Measurements from ENCODE around the gene CRIP1.

The CRIP1 gene

DNA sequence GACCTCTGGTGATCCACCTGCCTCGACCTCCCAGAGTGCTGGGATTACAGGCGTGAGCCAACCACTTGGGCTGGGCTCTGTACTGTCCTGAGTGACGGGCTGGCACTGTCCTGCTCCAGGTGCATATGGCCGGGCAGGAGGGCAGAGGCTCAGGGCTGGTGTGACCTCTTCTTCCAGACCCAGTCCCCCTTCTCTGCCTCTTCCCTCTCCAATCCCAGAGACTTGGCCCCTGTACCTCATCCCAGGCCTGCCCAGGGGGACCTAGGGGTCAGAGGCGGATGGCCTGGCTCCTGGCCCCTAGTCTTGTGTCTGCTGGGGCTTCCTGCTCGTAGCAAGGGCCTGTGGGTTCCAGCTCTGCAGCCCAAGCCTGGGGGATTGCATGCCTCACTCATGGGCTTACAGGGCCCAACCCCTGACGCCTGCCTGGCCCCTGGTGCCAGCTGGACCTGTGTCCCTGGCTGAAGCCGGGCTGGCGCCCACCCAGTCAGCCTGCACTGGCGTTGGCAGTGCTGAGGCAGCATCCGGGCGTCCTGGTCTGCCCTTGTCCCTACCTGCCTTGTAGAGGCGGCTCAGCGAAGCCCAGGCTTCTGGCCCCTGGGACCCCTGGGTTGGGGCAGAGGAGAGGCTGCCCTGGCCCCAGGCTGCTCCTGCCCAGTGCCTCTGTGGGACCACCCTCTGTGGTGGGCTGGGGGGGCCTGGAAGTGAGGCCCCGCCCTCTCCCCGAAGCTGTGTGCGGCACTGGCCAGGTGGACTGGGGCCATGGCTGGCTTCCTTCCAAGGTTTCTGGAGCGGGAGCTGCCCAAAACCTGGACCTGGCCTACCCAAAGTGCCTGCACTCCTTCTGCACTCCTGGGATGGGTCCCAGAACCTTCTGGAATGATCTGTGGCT lies 8.7 kb downstream of the CRIP1 start:
- no peak for DNase-seq

DNA sequence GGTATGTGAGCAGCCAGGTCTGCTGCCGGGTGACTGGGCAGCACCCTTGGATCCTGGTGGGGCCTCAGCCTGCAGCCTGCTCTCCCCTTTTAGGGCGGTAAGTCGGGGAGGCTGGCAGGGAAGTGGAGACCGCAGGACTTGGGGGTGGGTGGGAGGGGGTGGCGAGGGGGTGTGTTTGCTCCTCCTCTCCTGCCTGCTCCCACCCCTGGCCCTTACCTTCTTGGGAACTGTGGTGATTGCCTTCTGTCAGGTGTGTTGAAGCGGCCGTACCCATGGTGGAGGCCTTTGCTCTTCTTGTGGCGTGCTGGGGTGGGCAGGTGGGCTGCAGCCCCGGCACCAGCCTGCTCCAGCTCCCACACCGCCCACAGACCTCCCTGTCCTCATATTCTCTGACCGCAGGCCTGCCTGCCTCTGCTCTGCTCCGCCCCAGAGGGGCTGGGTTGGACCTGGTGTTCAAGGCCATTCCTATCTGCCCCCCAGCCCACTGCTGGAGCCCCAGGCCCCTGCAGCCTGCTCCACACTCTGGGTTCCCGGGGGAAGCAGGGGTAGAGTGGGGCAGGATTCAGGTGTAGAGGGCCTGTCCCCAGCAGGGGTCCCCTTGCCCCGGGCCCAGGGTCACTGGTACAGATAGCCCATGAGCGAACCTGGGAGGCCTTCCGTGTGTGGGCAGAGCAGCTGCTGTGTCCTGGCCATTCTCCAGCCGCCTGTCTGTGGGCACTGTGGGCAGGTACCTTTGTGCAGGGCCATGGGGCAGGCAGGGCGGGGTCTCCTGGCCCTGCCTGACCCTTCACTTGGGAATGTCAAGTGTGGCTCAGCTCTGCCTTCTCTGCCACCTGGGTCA lies 9.5 kb downstream of the CRIP1 start:
- DNase-seq = no peak

DNA sequence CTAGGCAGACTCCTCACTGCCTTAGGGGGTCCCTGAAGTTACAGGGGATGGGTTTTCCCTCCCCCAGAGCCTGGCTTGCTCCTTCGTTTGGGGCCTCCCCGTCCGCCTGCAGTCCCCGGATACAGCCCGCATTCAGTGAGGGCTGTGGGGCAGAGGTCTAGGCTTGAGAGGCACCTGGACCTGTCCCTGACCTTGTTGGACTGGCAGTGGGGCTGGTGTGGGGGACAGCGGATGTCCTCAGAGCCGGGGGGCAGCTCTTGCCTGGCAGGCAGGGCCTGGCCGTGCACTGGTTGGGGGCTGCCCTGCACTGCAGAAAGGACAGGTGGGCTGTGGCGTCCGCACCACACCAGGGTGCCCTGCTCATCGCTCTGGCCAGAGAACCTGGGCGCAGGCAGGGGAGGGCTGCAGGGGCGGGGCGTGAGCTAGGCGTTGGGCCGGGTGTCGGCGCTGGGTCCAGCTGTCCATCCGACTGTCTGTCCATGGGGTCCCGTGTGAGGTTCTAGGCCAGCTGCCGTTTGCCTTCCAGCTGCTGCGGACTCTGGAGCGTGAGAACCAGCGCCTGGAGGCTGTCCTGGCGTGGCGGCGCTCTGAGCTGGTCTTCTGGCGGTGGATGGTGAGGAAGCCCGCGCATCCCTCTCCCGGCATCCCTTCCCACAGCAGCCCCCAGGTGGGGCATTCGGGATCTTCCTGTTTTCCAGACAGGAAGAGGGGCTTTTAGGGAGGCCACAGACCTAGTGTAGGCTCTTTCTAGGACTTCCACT lies 10.3 kb downstream of the CRIP1 start:
- no peak for DNase-seq

DNA sequence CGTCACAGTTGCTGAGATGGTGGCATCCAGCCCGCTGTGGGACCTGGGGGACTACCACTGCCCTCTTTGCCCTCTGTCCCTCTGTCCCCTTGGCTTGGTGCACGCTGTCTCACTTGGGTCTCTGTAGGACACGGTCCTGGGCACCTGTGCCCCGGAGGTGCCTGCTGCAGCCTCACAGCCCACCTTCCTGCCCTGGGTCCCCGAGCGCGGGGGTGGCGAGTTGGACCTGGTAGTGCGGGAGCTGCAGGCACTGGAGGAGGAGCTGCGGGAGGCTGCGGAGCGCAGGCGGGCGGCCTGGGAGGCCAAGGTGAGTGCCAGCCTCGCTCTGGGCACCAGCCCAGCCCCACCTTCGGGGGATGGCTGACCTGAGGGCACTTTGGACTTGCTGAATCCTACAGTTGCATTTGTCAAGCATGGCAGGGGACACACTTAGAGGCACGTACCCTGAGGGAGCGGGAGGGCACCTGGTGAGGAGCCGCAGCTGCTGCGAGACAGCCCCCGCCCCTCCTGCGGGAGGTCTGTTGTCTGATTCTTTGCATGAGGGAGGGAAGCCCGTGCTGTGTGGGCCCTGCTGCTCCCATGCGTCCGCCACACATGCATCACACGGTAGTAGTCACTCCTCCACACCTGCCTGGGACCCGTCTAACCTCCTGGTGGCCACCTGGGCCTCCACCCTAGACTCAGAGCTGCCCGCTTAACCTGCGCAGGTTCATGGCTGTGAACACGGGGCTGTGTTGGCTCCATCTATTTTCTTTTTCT lies 11.2 kb downstream of the CRIP1 start:
- no peak for DNase-seq

DNA sequence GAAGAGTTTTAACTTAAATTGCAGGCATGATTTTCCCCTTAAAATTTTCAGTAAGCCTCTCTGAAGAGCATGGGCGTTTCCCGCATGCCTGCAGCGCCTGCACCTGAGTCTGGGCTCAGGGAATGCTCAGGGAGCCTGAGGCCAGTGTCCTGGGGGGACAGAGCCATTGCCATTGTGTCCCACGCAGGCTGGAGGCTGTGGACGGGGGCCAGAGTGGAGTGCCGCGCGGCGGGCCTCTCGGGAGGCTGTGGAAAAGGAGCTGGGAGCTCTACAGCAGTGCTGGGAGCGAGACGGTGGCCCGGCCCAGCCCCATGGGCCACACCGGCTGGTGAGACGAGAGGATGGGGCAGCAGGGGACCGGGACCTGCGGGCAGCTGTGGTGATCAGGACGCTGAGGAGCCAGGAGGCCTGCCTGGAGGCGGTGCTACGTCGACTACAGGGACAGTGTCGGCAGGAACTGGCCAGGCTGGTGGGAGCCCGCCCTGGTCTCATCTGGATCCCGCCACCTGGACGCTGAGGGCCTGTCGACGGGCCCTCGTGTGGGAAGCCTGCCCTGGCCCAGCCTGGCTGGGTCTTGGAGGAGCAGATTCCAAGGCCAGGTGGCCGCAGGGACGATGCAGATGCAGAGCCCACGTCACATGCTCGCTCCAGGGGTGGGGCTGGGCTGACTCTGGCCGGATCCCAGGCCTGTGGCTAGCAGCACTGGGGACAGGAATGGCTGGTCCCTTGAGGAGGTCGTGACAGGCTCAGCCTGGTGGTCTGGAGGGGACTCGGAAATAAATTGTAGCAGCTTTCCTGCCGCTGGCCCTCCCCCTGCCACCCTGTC lies 12.0 kb downstream of the CRIP1 start:
- no peak for DNase-seq

DNA sequence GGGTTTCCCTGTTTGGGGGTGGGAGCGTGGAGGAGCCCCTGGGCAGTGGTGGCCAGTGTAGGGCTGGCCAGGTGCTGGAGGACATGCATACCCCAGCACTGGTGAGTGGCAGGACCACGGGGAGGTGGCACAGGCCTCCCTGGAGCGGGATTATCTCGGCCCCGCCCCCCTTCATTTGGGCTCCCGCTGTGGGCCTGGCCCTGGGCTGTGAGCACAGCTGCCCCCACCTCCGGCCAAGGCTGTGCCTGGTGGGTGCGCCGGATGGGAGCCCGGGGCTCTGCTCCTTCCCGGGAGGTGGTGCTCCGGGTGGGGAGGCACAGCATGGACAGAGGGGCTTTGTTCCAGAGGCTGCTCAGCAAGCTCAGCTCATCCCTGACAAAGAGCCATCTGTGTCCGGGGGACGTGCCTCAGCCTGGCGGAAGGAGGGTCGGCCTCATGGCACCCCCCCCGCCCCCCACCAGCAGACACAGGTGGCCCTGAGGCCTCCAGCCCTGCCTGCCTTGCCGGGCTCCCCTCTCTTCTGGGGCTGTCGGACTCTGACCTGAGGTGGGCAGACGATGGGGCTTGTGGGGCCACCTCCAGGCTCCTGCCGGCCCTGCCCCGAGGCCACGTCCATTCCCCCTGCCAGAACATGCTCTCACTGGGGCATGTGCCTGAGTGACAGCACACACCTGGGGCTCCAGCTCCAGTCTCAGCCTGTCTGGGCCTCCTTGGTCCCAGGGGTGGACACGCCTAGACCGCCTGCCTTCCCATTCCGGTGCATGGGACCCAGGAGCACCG lies 12.8 kb downstream of the CRIP1 start:
- no peak for DNase-seq

DNA sequence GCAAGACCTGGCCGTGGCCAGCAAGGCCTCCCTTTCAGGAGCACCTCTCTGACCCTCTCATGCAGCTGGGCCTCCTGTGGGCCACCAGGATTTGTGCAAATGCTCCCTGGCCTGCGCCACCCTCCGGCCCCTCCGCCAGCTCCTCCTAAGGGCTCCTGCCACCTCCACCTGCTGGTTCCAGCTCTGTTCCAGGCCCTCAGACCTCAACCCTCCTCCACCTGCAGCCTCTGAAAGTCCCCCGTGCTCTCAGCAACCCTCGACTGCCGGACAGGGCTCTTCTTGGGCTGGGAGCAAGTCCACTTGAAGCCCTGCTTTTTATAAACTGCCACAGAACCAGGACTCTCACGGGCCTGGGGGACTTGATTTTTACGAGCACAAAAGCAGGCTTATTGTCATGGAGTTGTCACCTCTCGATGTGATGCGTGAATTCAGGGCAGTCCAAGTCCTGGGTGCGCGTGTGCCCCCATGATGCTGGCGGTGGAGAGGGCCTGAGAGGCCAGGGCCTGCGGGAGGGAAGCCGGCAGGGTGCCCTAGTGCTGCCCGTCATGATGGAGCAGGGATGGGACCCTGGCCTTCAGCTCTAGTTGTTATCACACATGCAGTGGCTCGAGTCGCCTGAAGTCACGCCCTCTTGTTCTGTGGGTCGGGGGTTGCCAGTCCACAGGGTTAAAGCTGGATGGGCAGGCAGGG lies 13.5 kb downstream of the CRIP1 start:
- DNase-seq = no peak

DNA sequence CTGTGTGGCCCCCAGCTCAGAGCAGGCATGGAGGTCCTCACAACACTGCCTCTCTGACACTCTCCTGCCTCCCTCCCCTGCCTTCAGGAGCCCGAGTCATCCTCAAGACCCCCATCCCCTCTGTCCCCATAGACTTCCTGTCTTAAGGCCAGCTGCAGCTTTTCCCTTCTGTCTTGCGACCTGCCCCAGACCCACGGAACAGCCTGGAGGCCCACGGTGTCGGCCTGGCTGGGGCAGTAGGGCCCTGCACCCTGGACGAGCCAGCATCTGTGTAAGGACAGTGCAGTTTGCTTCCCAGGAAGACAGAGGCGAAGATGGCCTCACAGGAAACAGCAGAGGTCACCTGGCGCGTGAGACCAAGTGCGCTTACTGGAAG lies 14.0 kb downstream of the CRIP1 start:
- DNase-seq = no peak

DNA sequence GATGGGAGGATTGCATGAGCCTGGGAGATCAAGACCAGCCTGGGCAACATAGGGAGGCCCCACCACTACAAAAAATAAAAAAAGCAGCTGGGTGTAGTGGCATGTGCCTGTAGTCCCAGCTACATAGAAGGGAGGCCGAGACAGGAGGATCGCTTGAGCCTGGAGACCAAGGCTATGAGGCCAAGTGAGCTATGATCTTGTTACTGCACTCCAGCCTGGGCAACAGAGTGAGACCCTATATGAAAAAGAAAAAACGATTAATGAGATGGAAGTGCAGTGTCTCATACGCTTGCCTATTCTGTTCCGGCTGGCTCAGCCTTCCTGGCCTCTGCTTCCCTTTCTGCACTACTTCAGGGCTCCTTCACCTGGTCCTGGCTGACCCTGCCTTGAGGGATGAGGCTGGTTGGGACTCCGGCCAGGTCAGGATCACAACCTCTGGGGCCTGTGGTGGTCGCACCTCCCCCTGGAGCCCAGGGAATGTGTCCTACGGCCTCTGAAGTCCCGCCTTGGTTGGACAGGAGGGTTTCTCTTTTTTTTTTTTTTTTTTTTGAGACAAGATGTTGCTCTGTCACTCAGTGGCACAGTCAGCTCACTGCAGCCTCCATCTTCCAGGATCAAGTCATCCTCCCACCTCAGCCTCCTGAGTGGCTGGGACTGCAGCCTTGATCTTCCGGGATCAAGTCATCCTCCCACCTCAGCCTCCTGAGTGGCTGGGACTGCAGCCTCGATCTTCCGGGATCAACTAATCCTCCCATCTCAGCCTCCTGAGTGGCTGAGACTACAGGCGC lies 15.0 kb downstream of the CRIP1 start:
- no peak for DNase-seq

DNA sequence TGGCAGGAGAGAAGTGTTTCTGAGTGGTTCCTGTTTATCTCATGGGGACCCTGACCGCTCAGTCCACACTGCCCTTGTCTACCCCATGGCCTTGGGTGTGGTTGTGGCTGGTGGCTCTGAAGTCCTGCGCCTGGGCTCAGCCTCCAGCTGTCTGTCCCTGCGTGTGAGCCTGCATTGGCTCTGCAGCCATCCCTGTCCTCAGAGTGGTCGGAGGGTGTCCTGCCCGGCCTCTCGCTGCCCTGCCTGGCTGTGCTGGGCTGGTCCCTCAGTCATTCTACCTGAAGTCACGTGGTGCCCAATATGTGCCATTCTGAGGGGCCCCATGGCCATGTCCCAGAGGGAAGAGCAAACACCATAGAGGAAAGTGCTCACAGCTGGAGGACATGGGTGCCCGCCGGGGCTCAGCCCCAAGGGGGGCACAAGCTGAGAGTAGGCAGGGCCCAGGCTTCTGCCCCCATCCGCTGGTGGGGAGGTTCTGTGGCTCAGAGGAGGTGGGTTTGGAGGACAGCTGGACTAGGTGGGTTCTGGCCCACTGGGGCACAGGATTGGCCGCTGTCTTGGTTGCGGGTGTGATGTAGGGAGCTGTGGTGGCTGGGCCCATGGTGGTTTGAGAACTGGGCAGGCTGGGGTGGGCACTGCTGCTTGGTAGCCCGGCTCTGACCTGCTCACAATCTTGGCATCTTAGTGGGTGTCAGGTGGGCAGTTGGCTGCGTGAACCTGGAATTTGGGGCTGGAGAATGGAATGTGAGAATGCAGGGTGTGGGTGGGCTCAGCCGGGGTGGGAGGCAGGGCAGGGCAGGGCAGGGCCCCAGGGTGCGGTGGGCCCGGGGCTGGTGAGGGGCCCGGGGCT lies 16.0 kb downstream of the CRIP1 start:
- DNase-seq = no peak

DNA sequence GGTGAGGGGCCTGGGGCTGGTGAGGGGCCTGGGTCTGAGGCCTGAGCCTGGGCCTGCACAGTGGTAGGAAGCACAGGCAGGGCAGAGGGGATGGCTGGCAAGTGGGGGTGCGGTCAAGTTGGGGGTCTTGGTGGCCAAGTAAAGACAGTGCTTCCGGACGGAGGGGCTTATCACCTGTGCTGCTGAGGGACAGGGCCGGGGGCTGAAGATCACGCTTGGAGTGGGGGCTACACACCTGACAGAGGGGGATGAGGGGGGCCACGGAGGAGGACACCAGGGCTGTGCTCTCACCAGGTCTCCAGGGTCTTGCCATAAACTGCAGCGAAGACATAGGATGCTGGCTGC lies 16.6 kb downstream of the CRIP1 start:
- no peak for DNase-seq

DNA sequence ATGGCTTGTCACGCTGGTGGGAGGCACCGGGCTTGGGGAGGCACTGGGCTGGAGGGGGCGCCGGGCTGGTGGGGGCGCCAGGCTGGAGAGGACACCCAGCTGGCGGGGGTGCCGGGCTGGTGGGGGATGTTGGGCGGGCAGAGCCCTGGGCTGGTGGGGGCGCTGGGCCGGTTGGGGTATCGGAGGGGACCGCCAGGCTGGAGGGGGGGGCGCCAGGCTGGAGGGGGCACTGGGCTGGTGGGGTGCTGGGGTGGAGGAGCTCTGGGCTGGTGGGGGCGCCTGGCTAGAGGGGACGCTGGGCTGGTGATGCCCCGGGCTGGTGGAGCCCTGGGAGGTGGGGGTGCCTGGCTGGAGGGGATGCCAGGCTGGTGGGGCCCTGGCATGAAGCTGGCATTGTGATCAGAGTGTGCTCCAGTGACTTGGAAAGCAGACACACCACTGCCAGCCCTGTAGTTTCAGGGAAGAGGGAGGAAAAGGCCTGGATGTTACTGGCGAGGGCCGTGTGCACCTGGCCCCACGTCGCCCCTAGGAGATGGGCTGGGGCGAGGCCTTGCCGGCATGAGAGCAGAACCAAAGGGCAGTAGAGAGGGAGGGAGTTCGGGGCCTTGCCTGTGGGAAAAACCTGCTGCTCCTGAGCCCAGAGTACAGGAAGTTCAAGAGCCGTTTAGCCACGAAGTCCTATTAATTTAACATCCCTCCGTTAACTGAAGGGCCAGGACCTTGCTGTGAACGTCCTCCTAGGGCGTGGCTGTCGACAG lies 17.4 kb downstream of the CRIP1 start:
- DNase-seq = no peak

DNA sequence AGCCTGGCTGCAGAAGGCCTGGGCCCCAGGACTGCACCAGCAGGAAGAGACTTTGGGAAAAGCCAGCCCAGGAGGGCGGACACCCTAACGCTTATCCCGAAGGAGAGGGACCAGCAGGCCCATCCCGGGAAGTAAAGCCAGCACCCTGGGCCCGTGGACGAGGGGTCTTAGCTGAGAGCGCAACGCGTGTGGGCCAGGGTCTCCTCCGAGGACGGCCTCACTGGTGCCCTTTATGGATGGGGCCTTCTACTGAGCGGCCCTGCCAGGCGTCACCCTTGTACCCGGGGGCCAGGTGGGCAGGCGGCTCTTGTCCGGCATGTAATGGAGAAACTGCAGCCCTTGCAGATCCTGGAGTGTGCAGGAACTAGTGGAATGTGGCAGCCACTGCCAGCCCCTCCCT lies 18.4 kb downstream of the CRIP1 start:
- no peak for DNase-seq

DNA sequence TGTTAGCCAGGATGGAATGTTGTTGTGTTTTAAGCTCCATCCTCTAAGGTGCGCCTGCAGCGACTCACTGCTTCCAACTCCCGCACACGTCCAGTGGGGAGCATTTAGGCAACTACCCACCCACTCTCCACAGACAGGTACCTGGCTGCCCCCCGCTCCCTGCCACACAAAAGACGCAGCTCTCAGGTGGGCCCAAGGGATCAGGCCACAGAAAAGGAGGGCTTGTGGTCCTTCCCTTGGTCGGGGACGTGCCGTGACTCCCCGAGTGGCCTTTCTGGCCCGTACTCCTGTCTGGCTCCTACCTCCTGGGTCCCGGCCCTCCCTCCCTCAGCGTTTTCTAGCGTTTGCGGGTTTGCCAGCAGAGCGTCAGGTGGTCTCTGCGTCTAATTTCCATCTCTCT lies 20.6 kb downstream of the CRIP1 start:
- DNase-seq = no peak

DNA sequence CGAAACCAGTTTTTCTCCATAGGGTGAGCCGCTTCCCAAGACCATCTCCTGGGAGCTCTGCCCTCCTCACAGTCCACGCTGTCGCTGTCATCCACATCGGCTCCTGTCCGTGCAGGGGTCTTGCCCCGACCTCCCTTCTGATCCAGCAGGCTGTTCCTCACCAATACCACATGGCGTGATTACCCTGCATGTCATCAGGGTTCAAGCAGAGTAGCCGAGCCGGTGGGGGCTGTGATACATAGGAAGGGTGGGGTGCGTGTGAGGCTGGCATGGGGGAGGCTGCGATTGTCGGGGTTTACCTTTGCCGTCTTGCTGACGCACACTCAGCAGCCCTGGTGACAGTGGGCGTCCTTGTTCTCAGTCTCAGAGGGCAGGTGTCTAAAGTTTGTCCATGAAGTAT lies 21.4 kb downstream of the CRIP1 start:
- DNase-seq = no peak

DNA sequence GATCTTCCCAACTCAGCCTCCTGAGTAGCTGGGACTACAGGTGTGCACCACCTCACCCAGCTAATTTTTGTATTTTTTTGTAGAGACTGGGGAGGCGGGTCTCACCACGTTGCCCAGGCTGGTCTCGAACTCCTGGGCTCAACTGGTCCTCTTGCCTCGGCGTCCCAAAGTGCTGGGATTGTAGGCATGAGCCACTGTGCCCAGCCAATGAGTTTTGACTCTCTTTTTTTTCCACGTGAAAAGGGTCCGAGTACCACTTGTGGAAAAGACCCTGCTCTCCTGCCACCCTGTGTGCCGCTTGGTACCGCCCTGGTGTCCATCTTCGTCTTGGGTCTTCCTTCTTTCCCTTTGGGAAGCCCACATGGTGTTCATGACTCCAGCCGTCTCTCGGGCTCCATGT lies 21.9 kb downstream of the CRIP1 start:
- DNase-seq = no peak

DNA sequence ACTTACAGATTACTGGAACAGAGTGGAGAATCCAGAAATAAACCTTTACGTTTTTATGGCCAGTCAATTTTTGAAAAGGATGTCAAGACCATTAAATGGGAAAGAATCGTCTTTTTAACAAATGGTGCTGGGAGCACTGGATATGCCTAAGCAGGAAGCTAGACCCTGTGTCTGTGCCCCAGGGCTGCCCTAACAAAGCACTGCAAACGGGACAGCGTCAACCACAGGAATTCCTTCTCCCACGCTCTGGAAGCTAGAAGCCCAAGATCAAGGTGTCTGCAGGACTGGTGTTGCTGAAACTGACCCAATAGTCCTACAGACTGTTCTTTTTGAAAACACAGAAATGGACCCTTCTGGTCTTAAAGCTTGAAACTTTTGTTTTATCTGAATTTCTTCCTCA lies 30.4 kb downstream of the CRIP1 start:
- DNase-seq = no peak

Data from stimulated activated CD4-positive, alpha-beta T cell treated with anti-CD3 and anti-CD28 coated beads, Interleukin-4, amount 100 ng/mL, for 24 hours (primary cell).